Stimulated activated CD4-positive, alpha-beta T cell treated with anti-CD3 and anti-CD28 coated beads, Interleukin-4, amount 100 ng/mL, for 48 hours (primary cell): ENCODE measurements around the gene SYNGR3.
"Not testable (repeated sequence)": the region's sequence is repeated elsewhere in the genome, so short reads cannot be mapped to it uniquely, and the experiment has no call there.

Experiments used
- DNase-seq, 2 donors: peaks; one replicate each; pipeline ENCODE4 v3.0.0-alpha.2; 2020; ENCODE audit warnings: low read depth in 2 of 2

Gene SYNGR3, protein sequence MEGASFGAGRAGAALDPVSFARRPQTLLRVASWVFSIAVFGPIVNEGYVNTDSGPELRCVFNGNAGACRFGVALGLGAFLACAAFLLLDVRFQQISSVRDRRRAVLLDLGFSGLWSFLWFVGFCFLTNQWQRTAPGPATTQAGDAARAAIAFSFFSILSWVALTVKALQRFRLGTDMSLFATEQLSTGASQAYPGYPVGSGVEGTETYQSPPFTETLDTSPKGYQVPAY

GRCh38 chr16:1989209-1990100 is at the start of gene SYNGR3:
TSS of gene SYNGR3 (plus strand) at chr16:1989970. CDS start at chr16:1990103, 133 bp downstream.
- no peak for DNase-seq

- DNase-seq: no peak
Measured at GRCh38 chr16:1940273-1941161, 49.3 kb upstream of the SYNGR3 start.

DNA sequence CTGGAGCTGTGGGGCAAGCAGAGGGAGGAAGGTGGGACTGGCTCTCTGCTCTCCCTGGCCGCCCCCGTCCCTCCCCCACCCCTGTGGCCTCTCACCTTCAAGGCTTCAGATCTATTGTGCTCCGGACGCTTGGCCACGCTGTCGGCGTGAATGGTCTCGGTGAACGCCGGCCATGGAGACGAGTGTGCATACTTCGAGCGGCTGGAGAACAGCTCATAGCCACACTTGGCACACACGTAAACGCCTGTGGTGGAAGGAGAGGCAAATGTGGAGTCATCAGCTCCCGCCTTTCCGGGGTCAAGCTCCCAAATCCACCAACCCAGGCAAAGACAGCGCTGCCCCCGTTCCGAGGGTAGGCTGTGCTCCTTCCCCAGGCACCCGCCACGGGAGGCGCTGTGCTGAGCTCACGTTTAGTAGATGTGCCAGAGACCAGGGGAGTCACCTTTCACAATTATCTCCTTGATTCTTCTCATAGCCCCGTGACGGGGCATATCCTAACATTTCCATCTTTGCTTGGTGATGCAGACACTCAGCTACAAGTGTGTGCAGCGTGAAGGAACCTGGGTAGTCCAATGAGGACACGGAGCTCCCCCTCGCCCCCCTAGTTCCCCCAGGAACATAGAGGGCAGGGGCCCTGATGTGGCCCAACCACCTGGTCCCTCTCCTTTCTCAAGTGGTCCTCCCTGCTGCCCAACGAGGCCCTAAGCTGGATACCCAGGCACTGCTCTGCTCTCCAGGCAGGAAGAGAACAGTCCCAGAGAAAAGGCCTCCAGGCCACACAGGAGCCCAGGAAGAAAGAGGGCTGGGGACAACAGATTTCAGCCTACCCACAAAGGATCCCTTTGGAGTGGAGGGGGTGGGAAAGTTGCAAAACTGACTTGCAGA is 48.4 kb upstream of the SYNGR3 start:
- no peak for DNase-seq

DNA sequence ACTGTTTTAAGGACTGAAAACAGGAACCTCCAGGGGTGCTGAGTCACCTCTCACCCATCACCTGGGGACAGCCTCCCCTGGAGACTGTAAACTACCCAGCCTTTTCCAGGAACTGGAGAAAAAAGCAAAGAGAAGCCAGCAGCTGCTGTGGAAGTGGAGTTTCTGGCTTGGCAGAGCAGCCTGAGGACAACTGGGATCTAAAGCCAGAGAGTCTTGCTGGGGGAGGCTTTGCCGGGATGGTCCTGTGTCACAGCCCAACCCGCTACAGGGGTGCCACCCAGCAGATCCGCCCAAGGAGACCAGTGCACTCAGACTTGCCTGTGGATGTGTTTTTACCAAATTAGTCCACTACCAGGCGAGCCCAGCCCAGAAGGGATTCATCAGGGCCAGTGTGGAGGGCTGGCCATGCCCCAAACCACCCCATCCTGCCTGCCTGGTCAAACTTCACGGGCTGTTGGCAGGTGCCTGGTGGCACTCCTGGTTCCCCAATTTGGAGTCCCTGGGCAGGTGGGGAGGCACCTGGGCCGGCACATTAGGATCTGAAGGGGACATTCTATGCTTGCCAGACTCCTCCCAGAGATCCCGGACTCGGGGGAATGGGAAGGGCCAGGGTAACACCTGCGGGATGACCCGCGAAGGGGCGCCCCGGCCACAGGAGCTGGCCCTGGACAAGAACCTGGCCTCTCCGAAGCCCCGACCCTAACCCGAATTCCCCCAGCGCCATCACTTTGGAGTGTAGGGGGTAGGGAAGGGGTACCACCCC is 47.5 kb upstream of the SYNGR3 start:
- DNase-seq: no peak

DNA sequence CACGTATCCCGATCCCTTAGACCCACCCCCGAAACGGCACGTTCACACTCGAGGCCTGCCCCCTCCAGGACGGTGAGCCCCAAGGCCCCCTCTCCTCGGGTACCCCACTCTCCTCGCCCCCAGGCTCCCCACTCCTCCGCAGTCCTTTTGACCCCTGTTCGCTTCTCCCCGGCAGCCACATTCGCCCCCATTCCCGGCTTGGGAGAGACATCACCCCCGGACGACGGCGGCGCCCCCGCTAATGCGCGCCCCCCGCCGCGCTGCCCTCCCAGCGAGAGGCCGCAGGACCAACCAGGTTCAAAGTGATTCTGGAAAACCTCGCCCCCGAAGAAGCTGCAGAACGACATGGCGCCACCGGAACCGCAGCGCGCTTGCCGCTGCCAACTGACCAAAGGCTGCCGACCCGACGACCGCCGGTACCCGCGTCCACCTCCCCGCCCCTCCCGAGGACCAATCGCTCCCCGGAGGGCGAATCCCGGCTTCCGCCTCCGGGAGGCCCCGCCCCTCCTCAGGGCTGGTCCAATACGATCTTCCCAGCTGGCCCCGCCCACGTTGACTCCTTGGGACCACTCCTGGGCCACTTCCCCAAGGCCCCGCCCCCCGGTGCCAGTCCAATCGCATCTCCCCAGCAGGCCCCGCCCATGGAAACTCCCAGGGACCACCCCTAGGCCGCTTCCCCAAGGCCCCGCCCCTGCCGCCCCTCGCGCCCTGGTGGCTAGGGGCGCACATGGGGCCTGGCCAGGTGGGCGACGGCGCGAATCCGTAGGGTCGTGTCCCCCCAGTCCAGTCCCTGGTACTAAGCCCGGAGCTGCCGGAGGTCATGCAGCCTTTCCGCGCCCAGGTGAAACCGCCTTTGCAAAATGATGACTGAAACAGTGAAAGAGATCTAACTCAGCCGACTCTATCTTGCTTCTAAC is 46.7 kb upstream of the SYNGR3 start, which contains the start of gene MSRB1:
Gene MSRB1 (minus strand): TSS at position 390 of the 917 bp plus-strand sequence. CDS start 43 bp downstream, at position 347.
- DNase-seq: peak; percentile 99 to 100

- DNase-seq: no peak
Measured at GRCh38 chr16:1944612-1945199, 45.1 kb upstream of the SYNGR3 start.

DNA sequence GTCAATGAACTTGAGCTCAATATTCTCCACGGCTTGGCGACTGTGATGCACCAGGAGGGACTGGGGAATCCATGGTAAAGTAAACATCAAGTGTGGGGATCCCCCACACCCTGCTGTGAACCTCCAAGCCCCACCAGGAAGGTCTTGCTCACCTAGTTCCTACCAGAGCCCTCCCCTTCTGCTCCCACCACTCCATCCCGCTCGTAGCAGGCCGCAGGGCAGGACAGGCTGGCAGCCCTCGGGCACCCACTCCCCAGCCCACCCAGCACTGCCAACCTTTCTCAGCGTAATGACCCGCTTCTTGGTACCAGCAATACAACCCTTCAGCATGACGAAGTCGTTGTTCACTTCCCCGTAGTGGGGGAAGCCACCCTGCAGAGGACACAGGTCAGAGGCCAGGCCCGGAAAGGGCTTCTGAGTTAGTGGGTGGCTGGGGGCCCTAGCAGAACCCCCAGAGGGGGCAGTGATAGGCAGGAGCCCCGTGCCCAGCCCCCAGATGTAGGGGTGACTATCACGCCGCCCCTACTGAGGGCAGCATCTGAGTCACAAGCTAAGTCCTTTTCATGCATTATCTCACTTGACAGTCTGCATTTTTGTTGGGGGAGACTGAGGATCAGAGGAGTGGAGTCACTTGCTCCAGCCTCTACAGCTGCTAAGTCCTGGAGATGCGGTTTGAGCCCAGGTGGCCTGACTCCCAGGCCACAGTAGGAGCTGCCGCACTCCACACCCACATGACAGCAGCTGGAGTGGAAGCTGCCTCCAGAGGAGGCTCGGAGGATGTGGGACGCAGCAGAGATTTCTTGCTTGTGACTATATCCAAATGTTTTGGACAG is 44.0 kb upstream of the SYNGR3 start:
- no peak for DNase-seq

DNA sequence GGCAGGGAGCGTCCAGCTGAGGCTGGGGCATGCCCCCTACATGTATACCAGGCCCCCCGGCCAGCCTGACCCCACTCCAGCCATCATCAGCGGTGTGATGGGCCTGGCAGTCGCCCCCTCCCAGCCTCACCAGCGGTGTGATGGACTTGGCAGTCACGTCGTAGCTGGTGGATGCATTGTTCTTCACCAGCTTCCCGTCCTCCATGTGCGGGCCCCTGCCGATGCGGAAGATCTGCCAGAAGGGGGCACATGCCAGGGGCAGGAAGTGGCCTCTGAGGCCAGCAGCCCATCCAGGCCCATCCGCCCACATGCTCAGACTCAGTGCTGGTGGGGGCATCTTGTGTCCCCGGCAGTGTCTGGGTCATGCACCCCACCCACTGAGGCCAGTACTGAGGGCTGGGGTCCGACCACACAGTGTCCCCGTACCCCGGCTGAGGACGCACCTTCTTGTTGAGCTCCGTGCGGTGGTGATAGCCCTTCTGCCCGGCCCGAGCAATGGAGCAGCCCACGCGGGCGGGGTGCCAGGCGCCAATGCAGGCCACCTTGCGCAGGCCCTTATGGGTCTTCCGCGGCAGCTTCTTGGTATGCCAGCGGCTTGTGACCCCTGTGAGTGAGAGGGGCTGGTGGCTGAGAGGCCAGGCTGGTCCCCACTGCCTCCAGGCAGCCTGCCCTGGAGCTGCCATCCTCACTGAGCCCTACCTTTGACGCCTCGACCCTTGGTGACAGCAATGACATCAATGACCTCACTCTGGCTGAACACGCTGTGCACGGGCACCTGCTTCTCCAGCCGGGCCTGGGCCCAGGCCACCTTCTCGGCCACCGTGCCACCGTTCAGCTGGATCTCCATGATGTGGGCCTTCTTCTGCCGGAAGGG is 43.0 kb upstream of the SYNGR3 start:
- DNase-seq: no peak

DNA sequence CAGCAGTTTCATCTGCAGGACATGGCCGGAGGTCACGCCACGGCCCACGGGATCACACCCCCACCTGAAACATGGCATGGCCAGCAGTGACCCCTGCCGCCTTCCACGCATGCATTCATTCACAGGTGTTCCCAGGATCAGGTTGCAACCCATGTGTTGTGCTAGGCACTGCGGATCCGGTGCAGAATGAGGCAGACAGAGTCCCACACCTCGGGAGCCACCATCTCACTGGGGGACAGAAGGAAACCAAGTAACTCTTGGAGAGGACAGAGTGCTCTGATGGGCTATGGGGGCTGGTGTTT is 42.5 kb upstream of the SYNGR3 start:
- DNase-seq: no peak

GRCh38 chr16:1949507-1949906 is 40.3 kb upstream of the SYNGR3 start:
- no peak for DNase-seq

DNA sequence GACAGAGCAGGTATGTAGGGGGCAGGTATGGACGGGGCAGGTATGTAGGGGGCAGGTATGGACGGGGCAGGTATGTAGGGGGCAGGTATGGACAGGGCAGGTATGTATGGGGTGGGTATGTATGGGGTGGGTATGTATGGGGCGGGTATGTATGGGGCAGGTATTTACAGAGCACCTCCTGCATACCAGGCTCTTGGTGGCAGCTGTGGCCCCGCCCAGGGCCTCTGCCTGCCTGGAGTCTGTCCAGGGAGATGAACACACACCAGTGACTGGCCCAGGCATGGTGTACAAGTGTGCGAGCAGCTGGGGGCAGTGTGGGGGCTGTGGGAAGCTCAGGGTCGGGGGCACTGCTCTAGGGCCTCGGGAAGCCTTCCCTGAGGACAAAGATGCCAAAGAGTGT is 39.7 kb upstream of the SYNGR3 start:
- DNase-seq: no peak

DNA sequence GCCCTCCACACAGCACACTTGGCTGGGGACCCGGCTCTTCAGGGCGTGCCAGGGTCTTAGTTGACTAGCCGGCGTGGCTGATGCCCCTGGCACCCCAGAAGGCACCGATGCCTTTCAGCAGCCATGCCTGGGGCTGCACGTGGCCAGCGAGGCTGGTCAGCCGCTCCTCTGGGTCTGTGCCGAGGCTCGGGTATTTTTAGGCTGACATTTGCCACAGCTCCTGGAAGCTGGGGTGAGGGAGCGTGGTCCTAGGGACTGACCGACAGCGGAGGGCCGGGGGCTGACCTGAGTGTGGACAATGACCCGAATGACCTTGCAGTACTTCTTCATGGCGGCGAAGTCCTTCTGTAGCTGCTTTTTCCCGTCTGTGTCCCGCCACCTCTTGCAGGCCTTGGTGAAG is 39.2 kb upstream of the SYNGR3 start:
- DNase-seq: no peak

DNA sequence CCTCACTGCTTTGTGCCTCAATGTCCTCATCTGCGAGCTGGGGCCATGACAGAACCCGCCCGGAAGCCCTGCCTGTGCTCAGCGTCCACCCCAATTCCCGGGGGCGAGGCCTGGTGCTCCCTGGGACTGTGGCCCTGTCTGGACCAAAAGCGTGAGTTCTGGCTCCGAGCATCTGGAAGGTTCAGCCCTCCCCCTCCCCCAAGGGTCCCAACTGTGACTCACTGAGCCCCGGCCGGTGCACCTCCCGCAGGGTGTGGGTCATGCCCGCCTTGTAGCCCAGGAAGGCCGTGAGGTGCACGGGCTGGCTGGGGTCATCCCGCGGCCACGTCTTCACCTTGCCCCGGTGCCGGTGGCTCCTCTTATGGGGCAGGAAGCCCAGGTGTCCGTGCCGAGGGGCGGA is 36.0 kb upstream of the SYNGR3 start:
- DNase-seq: no peak

DNA sequence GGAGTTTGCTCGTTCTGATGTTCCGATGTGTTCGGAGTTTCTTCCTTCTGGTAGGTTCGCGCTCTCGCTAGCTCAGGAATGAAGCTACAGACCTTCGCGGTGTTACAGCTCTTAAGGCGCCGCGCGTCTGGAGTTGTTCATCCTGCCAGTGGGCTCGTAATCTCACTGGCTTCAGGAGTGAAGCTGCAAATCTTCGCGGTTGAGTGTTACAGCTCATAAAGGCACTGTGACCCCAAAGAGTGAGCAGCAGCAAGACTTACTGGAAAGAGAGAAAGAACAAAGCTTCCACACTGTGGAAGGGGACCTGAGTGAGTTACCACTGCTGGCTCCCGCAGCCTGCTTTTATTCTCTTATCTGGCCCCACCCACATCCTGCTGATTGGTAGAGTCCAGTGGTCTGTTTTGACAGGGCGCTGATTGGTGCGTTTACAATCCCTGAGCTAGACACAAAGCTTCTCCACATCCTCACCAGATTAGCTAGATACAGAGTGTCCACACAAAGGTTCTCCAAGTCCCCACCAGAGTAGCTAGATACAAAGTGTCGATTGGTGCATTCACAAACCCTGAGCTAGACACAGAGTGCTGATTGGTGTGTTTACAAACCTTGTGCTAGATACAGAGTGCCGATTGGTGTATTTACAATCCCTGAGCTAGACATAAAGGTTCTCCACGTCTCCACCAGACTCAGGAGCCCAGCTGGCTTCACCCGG is 32.2 kb upstream of the SYNGR3 start:
- not testable (repeated sequence) for DNase-seq

DNA sequence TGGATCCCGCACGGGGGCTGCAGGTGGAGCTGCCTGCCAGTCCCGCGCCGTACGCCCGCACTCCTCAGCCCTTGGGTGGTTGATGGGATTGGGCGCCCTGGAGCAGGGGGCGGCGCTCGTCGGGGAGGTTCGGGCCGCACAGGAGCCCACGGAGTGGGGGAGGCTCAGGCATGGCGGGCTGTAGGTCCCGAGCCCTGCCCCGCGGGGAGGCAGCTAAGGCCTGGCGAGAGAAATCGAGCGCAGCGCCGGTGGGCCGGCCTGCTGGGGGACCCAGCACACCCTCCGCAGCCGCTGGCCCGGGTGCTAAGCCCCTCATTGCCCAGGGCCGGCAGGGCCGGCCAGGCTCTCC is 31.7 kb upstream of the SYNGR3 start:
- not testable (repeated sequence) for DNase-seq

DNA sequence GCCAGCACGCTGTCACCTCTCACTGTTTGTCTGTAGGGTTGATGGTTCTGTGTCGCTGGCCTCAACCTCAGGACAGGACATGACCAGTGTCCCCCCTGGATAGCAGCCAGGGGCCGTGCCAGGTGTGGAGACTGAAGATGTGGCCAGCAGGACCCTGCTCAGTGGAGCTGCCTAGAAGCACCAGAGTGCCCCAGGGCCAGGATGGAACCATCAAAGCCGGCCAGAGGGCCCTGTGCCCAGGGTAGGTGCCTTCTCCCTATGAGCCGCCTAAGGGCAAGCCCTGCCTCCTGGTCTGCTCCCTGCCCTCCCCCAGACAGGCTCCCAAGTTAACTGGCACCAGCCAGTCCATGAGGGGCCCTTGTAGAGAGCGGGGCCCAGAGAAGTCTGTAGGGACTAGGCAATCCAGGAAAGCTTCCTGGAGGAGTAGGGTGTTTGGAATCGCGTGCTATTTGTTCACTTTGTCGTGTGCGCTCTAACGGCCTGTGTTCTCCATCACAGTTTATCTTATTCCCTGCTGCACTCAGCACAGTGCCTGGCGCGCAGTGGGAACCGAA is 31.0 kb upstream of the SYNGR3 start:
- no peak for DNase-seq
